Stimulated activated CD8-positive, alpha-beta memory T cell treated with anti-CD3 and anti-CD28 coated beads, Interleukin-12 subunit alpha, Interleukin-12 subunit beta, amount 100 ng/mL, for 1 hour (primary cell): ENCODE measurements around the gene RPS6KA5.
A peak's percentile ranks its signal among the peaks of the same experiment; 100 is the strongest.
"Not testable (repeated sequence)": the region's sequence is repeated elsewhere in the genome, so short reads cannot be mapped to it uniquely, and the experiment has no call there.

ENCODE experiments used
- DNase-seq: peaks from one replicate; pipeline ENCODE4 v3.0.0-alpha.2; 2020; ENCODE audit warnings: low read depth

The RPS6KA5 gene

DNA sequence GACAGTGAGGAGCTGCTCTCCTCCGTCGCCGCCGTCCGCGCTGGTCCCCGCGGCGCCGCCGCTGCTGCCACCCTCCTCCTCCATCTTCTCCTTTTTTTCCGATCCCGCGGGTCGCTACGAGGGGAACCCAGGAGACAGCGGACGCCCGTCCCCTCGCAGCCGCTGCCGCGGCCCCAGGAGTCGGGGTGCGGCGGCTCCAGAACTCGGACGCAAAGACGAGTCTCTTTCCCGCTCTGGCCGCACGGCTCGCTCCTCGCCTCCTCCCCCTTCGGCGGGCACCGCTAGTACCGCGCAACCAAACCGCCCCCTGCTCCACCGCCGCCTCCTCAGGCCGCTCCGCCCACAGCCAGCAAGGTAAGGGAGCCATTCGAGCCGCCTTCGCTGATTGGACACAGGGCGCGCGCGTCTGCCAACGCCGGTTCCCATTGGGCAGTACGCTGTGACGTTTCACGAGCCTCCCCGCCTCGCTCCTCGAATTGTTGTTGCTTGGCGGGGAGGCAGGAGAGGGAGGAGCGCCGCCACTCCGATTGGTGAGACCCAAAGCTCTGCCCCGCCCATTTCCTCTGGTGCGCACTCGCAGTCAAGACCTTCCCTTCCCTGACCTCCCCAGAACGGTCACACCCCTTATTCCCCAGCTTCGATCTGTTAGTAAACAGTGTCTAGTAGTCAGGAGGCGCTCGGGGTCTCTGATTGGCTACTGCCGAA lies at the start of gene RPS6KA5:
Gene RPS6KA5, minus strand, starts transcription at position 291 of the 705 bp plus-strand sequence. Its CDS starts 207 bp downstream, at position 84.
- peak; percentile 100 for DNase-seq

DNA sequence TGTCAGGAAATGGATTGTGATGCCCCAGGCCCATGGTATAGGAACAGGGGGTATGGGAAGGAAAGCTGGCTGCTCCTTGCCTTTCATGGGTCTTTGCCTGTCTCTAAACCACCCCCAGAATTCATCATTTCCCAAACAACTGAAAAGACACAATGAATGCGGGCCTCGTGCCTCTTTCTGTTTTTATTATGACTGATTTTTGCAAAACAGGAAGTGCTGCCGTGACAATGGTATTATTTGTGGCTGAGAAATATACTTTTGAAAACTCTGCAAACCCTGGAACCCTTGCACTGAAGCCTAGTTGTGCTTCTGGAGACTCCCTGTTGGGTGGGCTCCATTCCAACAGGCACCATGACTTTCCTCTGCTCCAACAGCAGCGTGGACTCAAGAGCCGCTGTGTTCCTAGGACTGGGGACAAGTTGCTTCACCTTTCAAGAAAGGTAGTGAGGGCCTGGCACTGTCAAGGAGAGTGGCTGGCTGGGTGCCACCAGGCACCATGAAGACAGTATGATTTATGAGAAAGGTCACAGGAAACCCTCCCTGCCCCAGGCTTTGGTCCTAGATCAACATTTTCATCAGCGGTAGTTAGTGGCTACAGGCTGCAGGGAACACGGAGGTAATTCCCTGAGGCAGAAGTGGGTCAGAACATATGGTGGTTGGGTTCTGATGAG lies 48.6 kb upstream of the RPS6KA5 start:
- DNase-seq, result peak; percentile 4

DNA sequence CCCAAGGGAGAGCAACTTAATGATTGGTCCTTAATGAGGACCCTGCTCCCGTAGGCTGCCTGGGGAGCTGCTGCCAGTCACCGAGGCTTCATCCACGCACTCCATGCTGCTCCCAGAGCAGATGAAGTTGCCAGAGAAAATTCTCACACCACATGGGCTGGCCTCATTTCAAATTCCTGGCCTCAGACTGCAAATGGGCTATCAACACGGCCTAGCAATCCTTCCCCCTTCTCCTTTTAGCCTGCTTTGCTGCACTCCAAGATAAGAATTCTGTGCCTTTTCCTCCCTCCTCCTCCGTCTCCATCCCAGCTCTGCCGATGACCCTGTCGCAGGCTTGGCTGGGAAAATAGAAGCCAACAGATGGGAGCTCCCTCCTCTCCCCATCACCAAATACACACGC lies 42.7 kb upstream of the RPS6KA5 start:
- DNase-seq, result no peak

DNA sequence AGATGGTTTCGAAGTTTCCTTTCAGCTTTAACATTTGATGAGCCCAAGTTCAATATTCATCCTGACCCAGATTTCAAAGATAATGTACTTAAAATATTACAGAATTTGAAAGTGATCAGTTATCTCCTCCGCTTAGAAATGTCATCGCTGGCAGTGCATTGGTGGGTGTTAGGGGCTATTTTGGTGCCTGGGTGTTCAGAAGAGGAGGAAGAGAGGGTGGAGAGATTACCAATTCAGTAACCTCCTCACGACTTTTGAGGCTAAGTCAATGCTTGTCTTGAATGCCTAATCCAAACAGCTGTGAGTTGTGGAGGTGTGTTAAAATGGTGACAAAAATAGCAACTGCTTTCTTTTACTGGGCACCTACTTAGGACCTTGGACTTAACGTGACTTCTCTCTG lies 39.7 kb upstream of the RPS6KA5 start:
- no peak for DNase-seq

DNA sequence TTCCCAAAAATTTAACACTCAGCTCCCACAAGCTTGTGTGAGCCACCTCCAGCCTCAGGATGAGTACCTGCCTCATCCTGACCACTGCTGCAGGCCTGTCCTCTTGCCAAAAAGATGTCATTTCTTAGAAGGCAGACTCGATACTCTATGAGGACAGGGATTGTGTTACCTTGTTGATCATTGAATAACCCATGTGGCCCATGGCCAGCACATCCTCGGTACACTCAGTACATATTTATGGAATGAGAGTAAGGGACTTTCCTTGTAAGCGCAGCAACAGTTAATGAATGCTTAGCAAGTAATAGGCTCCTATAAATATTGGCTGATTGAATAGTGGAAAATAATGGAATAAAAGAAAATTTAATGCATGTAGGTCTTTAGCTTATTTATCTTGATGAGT lies 38.1 kb upstream of the RPS6KA5 start:
- no peak for DNase-seq

DNA sequence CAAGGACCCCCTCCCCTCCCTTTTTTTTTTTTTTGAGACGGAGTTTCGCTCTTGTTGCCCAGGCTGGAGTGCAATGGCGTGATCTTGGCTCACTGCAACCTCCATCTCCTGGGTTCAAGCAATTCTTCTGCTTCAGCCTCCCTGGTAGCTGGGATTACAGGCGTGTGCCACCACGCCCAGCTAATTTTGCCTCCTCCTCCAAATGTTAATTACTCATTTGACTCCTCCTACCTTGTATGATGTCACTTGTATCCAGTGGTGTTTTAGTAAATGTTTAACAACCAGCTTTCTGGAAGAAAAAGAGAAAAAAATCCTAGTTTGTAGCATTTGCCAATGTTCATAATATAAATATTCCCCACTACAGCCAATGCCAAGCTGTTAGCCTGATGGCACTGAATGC lies 37.2 kb upstream of the RPS6KA5 start:
- not testable (repeated sequence) for DNase-seq

DNA sequence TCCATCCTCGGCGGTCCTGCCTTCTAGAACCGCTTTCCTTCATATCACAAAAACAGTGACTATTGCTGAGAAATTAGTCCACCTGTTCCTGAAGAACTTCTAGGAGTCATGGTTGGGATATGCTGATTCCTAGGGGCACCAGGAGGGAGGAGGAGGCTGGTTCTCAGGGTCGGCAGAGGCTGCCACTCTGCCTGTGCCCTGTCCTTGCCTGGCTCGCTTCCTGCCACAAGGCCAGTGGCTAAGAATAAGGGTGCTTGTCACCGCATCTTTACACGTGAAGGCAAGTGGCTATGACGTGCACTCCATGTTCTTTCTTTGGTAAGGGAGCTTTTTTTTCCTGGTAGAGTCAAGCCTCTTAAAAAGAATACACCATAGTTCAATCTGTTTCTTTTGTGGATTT lies 34.7 kb upstream of the RPS6KA5 start:
- no peak for DNase-seq

DNA sequence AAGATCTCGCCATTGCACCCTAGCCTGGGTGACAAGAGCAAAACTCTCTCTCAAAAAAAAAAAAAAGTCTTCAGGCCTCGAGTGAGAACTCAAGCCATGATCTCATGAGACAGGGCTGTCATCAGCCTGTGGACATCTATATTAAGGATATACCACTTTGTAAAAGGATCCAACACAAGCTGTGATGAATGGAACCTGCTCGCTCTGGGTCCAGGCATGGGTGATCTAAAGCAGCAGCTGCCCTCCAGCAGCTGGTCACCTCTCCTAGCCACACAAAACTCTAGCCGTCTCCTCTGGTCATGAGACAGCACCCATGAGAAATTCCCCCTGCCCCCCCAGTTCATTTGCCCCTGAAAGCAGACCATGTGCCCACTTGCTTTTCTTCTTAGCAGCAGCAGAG lies 34.3 kb upstream of the RPS6KA5 start:
- DNase-seq, result no peak

DNA sequence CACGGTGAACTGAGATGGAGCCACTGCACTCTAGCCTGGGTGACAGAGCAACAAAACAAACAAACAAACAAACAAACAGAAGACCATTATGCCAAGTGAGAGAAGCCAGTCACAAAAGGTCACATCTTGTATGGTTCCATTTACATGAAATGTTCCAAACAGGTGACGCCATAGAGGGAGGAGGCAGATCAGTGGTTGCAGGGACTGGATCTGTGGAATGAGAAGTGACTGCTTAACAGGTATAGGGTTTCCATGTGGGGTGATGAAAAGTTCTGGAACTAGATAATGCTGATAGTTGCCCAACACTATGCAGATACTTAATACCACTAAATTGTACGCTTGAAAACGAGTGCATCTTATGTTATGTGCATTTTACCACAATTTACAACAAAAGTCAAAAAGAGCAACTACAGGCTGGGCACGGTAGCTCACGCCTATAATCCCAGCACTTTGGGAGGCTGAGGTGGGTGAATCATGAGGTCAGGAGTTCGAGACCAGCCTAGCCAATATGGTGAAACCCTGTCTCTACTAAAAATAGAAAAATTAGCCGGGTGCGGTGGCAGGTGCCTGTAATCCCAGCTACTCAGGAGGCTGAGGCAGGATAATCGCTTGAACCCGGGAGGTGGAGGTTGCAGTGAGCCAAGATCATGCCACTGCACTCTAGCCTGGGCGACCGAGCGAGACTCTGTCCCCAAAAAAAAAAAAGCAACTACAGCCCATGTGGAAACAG lies 33.5 kb upstream of the RPS6KA5 start:
- not testable (repeated sequence) for DNase-seq

DNA sequence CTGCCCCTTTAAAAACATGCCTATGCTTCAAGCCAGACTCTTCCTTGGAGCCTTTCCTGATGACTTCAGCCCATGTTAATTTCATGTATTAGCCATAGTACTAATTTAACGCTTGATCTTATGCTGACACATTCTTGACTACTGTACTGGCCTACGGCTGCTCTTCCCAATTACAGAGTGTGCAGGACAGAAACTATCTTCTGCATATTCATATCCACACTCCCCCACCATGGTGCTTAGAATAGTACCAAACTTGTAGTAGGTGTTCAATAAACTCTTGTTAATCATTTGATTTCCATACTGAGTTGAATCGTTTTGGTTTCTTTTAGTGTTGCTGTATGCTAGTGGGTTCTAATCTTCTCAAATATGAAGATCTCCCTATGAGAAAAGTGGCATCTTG lies 31.6 kb upstream of the RPS6KA5 start:
- DNase-seq, result no peak

DNA sequence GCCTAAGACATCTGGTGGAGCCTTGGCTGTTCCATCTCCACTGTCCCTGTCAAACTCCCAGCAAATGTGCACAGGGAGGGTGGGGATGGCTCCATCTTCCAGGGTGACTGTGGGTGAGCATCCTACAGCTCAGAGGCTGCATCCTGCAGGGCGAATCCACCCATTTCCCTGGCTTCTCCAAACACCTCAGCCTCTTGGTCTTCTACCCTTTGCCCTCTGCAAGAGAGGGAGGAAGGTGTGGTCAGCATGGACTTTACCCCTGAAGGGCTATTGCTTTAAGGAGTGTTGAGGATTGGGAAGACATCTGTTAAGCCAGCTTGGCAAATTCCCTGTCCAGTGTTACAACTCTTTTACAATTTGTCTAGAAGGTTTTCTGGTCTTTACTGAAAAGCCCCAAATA lies 30.3 kb upstream of the RPS6KA5 start:
- DNase-seq, result no peak

DNA sequence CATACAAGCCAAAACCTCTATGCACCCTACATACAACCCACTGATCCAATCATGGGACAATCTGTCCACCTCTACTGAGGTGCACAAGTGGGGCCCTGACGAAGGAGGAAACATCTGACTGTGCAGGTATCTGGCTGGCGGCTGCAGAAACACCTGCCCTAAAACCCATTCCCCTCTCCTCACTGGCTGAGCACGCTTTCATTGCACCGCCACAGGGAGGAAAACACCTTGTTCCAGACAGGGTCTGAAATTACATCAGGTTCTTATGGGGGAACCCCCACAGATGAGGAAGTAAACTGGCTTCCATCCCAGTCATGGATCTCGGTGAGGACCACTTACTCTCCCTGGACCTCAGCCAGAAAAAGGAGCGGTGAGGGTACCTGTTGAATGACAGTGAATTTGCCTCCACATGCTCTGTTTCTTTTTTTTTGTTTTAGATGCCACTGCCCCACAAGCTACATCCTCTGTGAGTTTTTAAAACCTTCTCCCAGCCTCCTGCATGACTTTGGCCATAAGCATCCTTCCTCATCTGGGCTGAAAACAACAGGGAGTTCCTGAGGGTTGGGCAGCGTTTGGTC lies 29.6 kb upstream of the RPS6KA5 start:
- no peak for DNase-seq

DNA sequence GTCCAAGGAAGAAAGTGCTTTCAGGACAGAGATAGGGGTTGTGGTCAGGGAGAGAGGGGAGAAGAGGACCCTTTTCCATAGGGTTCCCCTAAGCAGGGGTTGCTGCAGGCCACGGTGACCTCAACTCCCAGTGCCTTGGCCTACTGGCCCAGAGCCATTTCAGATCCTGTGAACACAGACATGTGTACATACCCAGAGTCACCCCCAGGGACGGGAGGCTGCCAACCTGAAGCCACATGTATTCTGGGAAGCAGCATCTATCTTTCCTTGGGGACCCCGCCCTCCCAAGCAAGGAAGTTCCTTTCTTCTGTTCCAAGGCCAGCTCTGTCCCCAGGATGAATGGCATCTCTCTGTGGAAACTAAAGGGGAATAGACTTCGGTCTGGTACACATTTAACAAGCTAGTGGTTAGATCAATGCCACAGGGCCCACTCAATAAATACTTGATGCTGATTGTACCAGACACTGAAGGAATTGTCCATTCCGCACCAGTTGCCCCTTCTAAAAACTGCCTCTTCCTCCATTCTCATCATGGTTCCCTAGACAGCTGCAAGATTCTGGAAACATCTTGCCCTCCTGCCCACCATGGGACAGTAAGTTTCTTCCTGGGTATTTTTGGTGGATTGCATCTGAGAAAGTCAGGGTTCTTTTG lies 28.3 kb upstream of the RPS6KA5 start:
- no peak for DNase-seq

DNA sequence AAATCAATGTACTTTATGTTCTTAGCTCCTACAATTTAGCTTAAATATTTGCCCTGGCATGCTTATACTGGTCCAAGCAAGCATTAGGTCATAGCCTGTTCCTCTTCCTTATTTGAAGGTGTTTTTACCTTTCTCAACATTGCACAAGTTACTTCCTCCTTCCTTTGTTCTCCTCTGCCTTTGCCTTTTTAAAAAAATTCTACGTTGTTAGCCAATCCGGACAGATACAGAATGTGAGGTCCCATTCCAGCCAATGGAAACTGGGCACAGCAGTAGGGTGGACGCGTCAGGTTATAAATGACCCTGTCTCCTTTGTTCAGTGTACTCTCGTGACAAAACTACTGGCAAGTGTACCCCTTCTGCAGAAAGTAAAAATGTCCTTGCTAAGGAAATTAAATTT lies 27.0 kb upstream of the RPS6KA5 start:
- not testable (repeated sequence) for DNase-seq

DNA sequence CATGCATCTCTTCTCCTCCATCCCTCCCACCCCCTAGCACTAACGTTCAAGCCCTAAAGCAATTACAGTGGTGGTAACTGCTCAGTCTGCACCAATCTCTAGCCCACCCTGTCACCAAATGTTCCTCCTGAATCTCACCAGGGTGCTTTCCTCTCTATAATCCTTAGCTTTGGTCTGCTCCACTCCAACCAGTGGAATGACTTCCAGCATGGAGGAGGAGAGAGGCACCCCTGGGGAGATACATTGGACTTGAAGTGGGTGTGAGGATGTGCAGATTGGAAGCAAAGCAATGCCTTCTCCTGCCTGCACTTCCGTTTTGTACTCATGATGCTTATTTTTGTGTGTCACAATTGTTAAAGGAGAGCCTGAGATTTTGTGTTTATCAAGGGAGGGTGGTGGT lies 24.1 kb upstream of the RPS6KA5 start:
- no peak for DNase-seq

DNA sequence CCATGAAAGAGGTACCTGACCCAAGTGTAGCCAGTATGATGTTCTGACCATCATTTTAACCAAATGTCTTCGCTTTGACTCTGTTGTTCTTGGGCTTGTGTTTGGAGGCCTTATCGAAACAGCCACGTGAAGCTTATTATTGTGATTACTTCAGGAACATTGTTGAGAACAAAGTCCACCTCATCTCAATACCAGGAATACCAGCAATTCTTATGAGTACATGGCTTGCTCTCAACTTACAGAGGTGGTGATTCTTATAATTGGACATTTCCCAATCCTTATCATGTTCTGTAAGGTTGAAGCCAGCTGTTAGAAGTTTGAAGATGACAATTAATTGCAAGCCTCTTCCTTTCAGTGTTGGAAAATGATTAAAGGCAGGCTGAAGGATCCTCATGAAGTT lies 21.8 kb upstream of the RPS6KA5 start:
- no peak for DNase-seq

DNA sequence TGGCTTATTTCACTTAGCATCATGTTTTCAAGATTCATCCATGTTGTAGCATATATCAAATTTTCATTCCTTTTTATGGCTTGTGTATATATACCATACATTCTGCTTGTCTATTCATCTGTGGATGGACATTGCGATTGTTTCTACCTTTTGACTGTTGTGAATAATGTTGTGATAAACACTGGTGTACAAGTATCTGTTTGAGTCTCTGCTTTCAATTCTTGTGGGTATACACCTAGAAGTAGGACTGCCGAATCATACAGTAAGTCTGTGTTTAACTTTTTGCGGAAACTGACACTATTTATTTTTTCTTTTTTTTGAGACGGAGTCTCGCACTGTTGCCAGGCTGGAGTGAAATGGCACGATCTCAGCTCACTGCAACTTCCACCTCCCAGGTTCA lies 19.6 kb upstream of the RPS6KA5 start:
- DNase-seq, result no peak

DNA sequence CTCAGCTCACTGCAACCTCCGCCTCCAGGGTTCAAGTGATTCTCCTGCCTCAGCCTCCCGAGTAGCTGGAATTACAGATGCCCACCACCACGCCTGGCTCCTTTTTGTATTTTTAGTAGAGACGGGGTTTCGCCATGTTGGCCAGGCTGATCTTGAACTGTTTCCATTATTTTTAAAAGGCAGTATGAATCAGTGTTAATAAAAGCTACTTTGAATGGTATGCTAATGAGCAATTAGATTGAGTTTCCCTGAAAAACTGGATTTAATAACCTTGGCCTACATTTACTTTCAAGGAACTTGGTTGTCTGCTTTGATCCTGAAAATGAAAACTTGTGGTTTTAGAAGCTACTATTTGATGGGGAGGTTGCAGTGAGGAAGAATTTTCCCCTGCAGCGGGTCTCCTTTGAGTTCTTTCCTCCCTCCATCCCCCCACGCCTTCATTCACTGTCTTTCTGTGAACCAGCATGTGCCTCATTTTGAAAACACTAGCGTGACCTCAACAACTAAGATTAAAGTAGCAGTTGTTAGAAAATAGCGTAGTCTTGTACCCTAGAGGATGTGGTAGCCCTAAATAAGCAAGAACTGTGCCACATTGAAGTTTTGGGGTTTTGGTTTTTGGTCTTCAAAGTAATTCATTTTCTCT lies 17.8 kb upstream of the RPS6KA5 start:
- DNase-seq, result no peak

DNA sequence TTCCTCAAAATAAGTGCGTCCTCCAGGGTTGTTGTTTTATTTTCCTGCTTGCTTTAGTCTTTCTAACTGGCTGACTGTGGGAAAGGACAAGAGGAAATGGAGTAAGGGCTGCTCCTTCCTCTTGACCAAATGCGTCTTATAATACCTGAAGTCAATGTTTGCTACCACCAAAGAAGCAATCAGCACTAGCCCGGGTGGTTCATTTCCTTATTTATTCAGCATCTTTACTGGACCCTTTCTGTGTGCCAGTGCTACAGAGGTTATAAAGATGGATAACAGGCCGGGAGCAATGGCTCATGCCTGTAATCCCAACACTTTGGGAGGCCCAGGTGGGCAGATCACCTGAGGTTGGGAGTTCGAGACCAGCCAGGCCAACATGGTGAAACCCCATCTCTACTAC lies 15.1 kb upstream of the RPS6KA5 start:
- no peak for DNase-seq

DNA sequence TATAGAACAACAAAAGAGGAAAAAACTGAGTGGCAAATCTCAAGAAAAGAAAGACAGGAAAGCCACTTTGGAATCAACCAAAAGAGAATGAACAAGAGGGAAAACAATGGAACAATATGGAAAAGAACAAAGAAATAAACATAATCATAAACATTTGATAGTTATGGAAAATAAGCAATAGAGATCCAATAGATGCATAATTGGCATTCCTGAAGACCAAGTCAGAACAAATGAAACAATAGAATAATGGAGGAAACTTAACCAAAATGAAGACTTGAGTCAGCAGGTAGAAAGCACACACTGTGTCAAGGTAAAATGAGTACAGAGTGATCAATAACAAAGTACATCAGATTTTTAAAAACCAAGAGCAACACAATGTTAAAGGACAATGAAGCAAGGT lies 10.1 kb upstream of the RPS6KA5 start:
- DNase-seq, result no peak

DNA sequence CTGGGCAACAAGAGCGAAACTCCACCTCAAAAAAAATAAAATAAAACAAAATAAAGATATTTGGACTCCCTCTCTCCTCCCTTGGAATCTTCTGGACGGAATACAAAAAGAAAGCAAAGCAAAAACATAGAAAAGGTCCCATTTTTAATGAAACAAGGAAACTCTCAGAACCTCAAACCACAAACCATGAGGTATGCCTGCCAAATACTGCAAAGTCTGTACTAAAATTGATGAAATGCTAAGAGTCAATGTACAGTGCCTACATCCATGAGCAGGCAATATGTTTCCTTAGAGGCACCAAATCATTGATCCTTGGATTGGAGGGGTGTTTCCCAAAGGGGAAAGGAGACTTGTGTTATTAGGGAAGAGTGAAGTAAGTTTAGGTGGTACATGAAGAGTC lies 8.2 kb upstream of the RPS6KA5 start:
- DNase-seq, result no peak

DNA sequence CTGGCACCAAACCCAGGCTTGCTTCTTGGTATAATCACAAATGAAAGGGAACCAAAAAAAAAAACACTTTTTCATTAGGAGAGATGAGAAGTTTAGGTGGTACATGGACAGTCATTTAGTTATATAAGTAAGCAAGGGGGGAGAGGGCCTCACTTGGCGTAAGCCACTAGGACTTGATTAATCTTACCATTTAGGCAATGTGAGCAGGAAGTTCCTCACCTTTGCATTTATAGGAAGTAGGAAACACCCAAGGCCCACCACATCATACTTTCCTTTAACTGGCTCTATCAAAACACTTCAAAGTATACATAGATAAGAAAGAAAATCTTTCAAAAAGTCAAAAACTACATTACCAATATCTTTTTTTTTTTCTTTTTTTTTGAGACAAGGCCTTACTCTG lies 6.7 kb upstream of the RPS6KA5 start:
- DNase-seq, result no peak
